Kidney (tissue), 14 donors: ENCODE data around the gene HOXC5. TPM values are rescaled to one million over a fixed set of nuclear protein-coding genes. Genes with fewer than 3 reads are reported as not detected.

Experiments
- DNase-seq, 5 donors: peaks; one replicate each; pipeline ENCODE4 v3.0.0-alpha.2; 2013 to 2020
- FAIRE-seq: peaks from 2 replicates; lab custom pipeline; 2012; peaks lifted over from hg19 to GRCh38; lab: Jason Lieb, UNC
- H3K27ac ChIP-seq, 2 donors: one replicate each; pipeline ENCODE4 v1.7.0; 2013; ENCODE audit warnings: low read depth in 2 of 2, low read length in 2 of 2, inconsistent platforms in 1 of 2
- H3K27me3 ChIP-seq: one replicate; pipeline ENCODE4 v1.7.1; 2013; ENCODE audit warnings: low read length, inconsistent platforms; ENCODE audit not compliant: control insufficient read depth, insufficient read depth
- H3K36me3 ChIP-seq, 3 donors: one replicate each; pipeline versions ENCODE4 v1.7.0 to v1.7.1; 2013; ENCODE audit warnings: low read length in 3 of 3, control low read depth in 1 of 3, inconsistent platforms in 1 of 3; ENCODE audit not compliant: insufficient read depth in 3 of 3, control insufficient read depth in 2 of 3
- H3K4me1 ChIP-seq, 3 donors: one replicate each; pipeline versions ENCODE4 v1.7.0 to v1.7.1; 2013; ENCODE audit warnings: low read length in 3 of 3, inconsistent platforms in 1 of 3, low read depth in 1 of 3; ENCODE audit not compliant: control insufficient read depth in 2 of 3, insufficient read depth in 2 of 3
- H3K4me3 ChIP-seq, 3 donors: one replicate each; pipeline versions ENCODE4 v1.7.0 to v1.8.1; 2013; ENCODE audit warnings: low read length in 3 of 3, control low read depth in 1 of 3, inconsistent platforms in 1 of 3
- H3K9ac ChIP-seq, 3 donors: one replicate each; pipeline versions ENCODE4 v1.7.0 to v1.7.1; 2013; ENCODE audit warnings: low read length in 3 of 3, control low read depth in 1 of 3, inconsistent platforms in 1 of 3
- H3K9me3 ChIP-seq, 3 donors: one replicate each; pipeline versions ENCODE4 v1.7.0 to v1.7.1; 2013; ENCODE audit warnings: low read length in 3 of 3, control low read depth in 1 of 3, inconsistent platforms in 1 of 3; ENCODE audit not compliant: control insufficient read depth in 2 of 3, insufficient read depth in 1 of 3
- intact Hi-C: fragments of 100-400 bp; cut with DNase I; formaldehyde crosslinking; loops from one replicate; pipeline ENCODE4 v1.11.1; 2022
- polyA plus RNA-seq: library from polyadenylated mRNA; stranded (reverse); fragments of 350-450 nt; fragmentation: Illumina TruSeq; extraction: RNeasy Lipid Tissue Mini Kit (QIAGEN cat#74804); gene quantifications from one replicate; pipeline ENCODE4 v1.2.3, GENCODE V29; 2014; ENCODE audit warnings: low read depth, low replicate concordance; ENCODE audit not compliant: insufficient read depth
- total RNA-seq: library from RNA; stranded (reverse); fragmentation: NEBNext Ultra II Directional; extraction: Animal tissue kit (Norgen Biotek cat#: 25700); gene quantifications from one replicate; pipeline ENCODE4 v1.2.1, GENCODE V29; 2021
- TF ChIP-seq, protein P1 (sequence below): IDR thresholded peaks from 3 replicates; pipeline ENCODE4 v1.5.1; 2012; ENCODE audit warnings: mild to moderate bottlenecking, moderate library complexity, borderline replicate concordance; ENCODE audit not compliant: insufficient read depth; ENCODE audit errors: extremely low read depth
- donor health status: control.
- donor health status: control.
- donor health status: control.
- donor health status: control.
- donor health status: control.
- donor health status: DM: yes; HTN: yes; CAD: no.
- donor health status: Normal renal cell carcinoma (clear cell type).

HOXC5 gene
- total and polyA plus RNA-seq, 2 donors from 2014 or later = 0.24 to 4.8 TPM

DNA sequence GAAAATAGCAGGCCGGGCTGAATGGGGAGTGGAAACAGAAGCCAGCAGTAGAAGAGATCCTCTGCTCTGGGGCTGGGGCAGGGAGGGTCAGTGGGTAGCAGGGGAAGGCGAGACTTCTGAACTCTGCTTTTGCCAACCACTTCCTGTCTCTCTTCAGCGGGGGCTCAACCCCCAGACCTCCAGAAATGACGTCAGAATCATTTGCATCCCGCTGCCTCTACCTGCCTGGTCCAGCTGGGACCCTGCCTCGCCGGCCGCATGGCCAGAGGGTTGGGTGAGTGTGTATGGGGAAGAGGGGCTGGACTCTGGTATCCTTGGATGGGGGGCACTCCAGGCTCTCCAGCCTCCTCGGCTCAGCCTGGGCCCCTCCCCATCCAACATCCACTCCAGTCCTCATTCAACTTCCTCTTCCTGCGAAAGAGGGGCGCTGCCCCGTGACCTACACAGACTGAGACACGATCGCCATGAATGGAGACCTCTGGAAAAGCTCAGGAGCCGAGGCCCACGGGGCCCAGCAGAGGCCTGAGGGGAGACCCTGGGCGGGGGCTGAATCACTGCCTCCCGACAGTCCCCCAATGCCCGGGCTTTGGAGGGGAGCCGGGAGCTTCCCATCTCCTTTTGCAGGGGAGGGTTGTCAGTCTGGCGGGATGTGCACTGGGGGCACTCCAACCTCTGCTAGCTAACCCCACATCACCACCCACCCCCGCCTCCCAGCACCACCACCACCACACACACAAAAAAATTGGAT, 20.3 kb downstream of the HOXC5 start:
- peak overlapping the region in 1 of 3 donors; percentile 49 for H3K9ac ChIP-seq
- DNase-seq = peak in 2 of 5 donors; percentile 53 to 80
- FAIRE-seq = no peak
- H3K4me3 ChIP-seq = peak overlapping the region in 1 of 3 donors; percentile 58
- TF ChIP-seq, protein P1, sequence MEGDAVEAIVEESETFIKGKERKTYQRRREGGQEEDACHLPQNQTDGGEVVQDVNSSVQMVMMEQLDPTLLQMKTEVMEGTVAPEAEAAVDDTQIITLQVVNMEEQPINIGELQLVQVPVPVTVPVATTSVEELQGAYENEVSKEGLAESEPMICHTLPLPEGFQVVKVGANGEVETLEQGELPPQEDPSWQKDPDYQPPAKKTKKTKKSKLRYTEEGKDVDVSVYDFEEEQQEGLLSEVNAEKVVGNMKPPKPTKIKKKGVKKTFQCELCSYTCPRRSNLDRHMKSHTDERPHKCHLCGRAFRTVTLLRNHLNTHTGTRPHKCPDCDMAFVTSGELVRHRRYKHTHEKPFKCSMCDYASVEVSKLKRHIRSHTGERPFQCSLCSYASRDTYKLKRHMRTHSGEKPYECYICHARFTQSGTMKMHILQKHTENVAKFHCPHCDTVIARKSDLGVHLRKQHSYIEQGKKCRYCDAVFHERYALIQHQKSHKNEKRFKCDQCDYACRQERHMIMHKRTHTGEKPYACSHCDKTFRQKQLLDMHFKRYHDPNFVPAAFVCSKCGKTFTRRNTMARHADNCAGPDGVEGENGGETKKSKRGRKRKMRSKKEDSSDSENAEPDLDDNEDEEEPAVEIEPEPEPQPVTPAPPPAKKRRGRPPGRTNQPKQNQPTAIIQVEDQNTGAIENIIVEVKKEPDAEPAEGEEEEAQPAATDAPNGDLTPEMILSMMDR = no peak
- peaks cover 3% of the 10 kb centered on the region for H3K27me3 ChIP-seq
- H3K9me3 ChIP-seq = no peaks in the 10 kb centered on the region
- intact Hi-C loops = no loop called here
- H3K36me3 ChIP-seq = peaks cover 0 to 3% (median 0%) of the 10 kb centered on the region in 3 donors
- H3K27ac ChIP-seq = no peak overlapping the region
- peaks cover 0 to 14% (median 6%) of the 10 kb centered on the region in 3 donors for H3K4me1 ChIP-seq

GRCh38 chr12:54053751-54054741, 21.2 kb downstream of the HOXC5 start, which contains the start of gene HOXC4:
Gene HOXC4 (plus strand): TSS chr12:54053835. CDS start chr12:54053923, 88 bp downstream.
- peak in 4 of 5 donors; percentile 92 to 98 (median 95) for DNase-seq
- H3K4me1 ChIP-seq = peaks cover 0 to 14% (median 9%) of the 10 kb centered on the region in 3 donors
- H3K27me3 ChIP-seq = no peaks in the 10 kb centered on the region
- intact Hi-C loops = no loop called here
- FAIRE-seq = no peak
- no peaks in the 10 kb centered on the region for H3K9me3 ChIP-seq
- TF ChIP-seq, protein P1 = no peak
- peak within 1 kb of the TSS in 1 of 3 donors; percentile 49 for H3K9ac ChIP-seq
- no peak within 1 kb of the TSS for H3K27ac ChIP-seq
- H3K4me3 ChIP-seq = peak within 1 kb of the TSS; percentile 34 to 62 (median 58)
- H3K36me3 ChIP-seq = peaks cover 0 to 3% (median 0%) of the 10 kb centered on the region in 3 donors

DNA sequence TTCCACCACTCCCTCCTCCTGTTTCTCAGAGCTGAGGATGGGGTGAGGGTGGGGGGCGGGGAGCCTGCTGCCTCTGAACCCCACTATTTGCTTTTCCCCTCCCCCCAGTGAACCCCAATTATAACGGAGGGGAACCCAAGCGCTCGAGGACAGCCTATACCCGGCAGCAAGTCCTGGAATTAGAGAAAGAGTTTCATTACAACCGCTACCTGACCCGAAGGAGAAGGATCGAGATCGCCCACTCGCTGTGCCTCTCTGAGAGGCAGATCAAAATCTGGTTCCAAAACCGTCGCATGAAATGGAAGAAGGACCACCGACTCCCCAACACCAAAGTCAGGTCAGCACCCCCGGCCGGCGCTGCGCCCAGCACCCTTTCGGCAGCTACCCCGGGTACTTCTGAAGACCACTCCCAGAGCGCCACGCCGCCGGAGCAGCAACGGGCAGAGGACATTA, 21.9 kb downstream of the HOXC5 start:
- FAIRE-seq (no peak), DNase-seq (peak in 1 of 5 donors; percentile 76)
- TF ChIP-seq, protein P1 = no peak
- Histone ChIP-seq H3K9me3 (no peaks in the 10 kb centered on the region), H3K36me3 (peaks cover 0 to 3% (median 0%) of the 10 kb centered on the region in 3 donors), H3K9ac (no peak overlapping the region), H3K27me3 (no peaks in the 10 kb centered on the region), H3K4me3 (peak overlapping the region in 1 of 3 donors; percentile 34), H3K27ac (no peak overlapping the region), H3K4me1 (peaks cover 0 to 14% (median 9%) of the 10 kb centered on the region in 3 donors)
- intact Hi-C loops = no loop called here
